Measurements from ENCODE around the gene ZFX.

DNA sequence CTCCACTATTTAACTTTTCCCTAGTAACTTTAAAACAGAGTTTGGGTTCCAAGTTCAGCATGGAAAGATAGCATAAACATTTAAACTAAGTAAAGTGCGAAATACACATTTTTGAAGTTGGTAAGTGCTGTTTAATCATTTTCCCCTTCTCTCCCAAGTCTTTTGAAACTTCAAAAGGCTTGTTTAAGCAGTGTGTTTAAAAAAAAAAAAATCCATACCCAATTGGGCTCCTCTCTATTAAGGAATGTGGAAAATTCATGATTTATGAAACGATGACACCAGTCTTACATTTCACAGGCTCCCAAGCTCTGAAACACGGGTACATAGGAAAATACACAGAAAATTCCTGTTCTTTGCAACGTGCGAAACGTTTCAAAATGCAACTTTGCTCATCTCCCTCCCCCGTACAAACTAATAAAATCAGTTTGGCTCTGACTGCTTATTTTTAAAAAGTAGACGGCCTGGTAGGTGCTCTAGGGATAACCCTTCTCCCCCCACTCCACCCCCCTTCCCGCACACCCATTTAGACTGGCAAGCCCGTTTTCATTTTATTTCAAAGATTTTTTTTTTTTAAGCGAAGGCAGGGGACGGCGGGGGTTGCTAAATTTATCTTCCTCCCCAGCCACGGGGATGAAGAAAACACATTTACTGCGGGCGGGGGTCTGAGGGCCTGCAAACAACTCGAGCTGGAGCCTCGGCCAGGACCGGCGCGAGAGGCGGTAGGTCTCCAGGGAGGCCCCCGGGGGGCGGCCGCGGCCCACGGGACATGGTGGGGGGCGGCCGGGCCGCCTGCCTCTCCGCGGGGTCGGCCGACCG is 786 bp upstream of the ZFX start:
- TF ChIP-seq, protein P1, sequence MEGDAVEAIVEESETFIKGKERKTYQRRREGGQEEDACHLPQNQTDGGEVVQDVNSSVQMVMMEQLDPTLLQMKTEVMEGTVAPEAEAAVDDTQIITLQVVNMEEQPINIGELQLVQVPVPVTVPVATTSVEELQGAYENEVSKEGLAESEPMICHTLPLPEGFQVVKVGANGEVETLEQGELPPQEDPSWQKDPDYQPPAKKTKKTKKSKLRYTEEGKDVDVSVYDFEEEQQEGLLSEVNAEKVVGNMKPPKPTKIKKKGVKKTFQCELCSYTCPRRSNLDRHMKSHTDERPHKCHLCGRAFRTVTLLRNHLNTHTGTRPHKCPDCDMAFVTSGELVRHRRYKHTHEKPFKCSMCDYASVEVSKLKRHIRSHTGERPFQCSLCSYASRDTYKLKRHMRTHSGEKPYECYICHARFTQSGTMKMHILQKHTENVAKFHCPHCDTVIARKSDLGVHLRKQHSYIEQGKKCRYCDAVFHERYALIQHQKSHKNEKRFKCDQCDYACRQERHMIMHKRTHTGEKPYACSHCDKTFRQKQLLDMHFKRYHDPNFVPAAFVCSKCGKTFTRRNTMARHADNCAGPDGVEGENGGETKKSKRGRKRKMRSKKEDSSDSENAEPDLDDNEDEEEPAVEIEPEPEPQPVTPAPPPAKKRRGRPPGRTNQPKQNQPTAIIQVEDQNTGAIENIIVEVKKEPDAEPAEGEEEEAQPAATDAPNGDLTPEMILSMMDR (IDR thresholded peaks at IDR 0.05), result no peak
- TF ChIP-seq POLR2A (IDR thresholded peaks at IDR 0.05), result no peak

All from ovary (tissue), 3 donors.